PC-3 (cell line): ENCODE results near the gene NADSYN1.

Source experiments
- EZH2 ChIP-seq: fragments of 300-600 bp; sonication (generic); IDR thresholded peaks from one replicate; pipeline ENCODE4 v1.6.1; 2017; ENCODE audit warnings: antibody characterized with exemption, mild to moderate bottlenecking, low read length; ENCODE audit not compliant: unreplicated experiment
- EZH2phosphoT487 ChIP-seq: fragments of 300-600 bp; sonication (generic); IDR thresholded peaks from 2 replicates; pipeline ENCODE4 v1.6.1; 2018; ENCODE audit warnings: mild to moderate bottlenecking, antibody characterized with exemption, low read length, borderline replicate concordance
- TF ChIP-seq, protein P1 (sequence below): fragments of 300-600 bp; sonication (generic); conservative IDR thresholded peaks from 2 replicates; pipeline ENCODE4 v1.5.1; 2017; ENCODE audit warnings: antibody characterized with exemption, low read depth, mild to moderate bottlenecking, low read length

DNA sequence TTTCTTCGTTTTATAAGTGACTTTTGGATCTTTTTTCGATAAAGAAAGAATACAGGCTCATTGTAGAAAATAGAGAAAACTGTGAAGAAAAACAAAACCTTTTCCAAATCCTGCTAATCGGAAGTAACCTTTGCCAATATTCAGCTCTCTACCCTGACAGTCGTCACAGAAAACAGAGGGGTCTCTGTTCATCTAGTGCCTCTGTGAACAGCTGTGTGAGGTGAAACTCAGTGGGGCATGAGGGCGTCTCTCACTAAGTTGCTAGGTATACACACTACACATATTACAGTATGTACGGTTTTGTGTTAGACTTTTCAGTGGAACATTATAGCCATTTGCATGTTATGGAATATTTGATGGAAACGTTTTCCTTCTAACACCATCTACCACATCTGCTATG lies 44.2 kb upstream of the NADSYN1 start:
- TF ChIP-seq, protein P1, sequence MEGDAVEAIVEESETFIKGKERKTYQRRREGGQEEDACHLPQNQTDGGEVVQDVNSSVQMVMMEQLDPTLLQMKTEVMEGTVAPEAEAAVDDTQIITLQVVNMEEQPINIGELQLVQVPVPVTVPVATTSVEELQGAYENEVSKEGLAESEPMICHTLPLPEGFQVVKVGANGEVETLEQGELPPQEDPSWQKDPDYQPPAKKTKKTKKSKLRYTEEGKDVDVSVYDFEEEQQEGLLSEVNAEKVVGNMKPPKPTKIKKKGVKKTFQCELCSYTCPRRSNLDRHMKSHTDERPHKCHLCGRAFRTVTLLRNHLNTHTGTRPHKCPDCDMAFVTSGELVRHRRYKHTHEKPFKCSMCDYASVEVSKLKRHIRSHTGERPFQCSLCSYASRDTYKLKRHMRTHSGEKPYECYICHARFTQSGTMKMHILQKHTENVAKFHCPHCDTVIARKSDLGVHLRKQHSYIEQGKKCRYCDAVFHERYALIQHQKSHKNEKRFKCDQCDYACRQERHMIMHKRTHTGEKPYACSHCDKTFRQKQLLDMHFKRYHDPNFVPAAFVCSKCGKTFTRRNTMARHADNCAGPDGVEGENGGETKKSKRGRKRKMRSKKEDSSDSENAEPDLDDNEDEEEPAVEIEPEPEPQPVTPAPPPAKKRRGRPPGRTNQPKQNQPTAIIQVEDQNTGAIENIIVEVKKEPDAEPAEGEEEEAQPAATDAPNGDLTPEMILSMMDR = no peak
- TF ChIP-seq EZH2 (no peak), EZH2phosphoT487 (no peak)
